Ovary (tissue), 3 donors: ENCODE measurements around the gene TRNAU1AP.

Source experiments
- CTCF ChIP-seq, 3 donors: fragments of 450-650 bp in 2 of 3; fragments of 200-600 bp in 1 of 3; IDR thresholded peaks; one replicate each; pipeline versions ENCODE4 v1.5.1 to v1.8.0; 2016 to 2022; ENCODE audit warnings: antibody characterized with exemption in 3 of 3, mild to moderate bottlenecking in 1 of 3
- POLR2A ChIP-seq: fragments of 450-650 bp; IDR thresholded peaks from one replicate; pipeline ENCODE4 v1.6.1; 2017; ENCODE audit warnings: antibody characterized with exemption, mild to moderate bottlenecking, moderate library complexity
- donor health status: DM: no; HTN: no; CAD: no.

- TF ChIP-seq CTCF (IDR thresholded peaks at IDR 0.05) (no peak), POLR2A (no peak)
Measured at GRCh38 chr1:28565040-28565439, 12.2 kb downstream of the TRNAU1AP start.
